GM15510 (cell line): ENCODE measurements around the gene ANKRD13A.
A peak's percentile ranks its signal among the peaks of the same experiment; 100 is the strongest.

Experiments used
- POLR2A ChIP-seq: IDR thresholded peaks from 3 replicates; pipeline ENCODE4 v1.6.1; 2011; ENCODE audit warnings: borderline replicate concordance; ENCODE audit not compliant: insufficient read length; ENCODE audit errors: extremely low read depth

Gene ANKRD13A

DNA sequence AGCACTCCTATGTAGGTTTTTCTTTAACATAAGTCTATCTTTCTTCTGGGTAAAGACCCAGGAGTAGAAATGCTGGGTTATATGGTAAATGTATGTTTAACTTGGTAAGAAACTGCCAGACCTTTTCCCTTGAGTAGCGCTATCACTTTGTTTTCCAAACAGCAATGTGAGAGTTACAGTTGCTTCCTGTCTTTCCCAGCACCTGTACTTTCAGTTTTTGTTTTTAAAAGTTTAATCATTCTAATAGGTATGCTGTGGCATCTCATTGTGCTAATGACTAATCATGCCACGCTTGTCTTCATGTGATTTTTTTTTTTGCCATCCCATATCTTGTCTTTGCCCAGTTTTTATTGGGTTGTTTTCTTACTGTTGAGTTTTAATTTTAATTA, 31.2 kb upstream of the ANKRD13A start:
- no peak for TF ChIP-seq POLR2A

DNA sequence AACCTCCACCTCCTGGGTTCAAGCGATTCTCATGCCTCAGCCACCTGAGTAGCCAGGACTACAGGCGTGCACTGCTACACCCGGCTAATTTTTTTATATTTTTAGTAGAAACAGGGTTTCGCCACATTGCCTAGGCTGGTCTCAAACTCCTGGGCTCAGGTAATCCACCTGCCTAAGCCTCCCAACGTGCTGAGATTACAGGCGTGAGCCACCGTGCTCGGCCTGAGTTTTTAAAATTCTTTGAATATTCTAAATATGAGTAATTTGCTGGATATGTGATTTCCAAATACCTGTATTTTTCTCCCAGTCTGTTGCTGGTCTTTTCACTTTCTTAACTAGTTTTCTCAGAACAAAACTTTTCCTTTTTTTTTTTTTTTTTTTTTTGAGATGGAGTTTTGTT, 30.4 kb upstream of the ANKRD13A start:
- TF ChIP-seq POLR2A: no peak

DNA sequence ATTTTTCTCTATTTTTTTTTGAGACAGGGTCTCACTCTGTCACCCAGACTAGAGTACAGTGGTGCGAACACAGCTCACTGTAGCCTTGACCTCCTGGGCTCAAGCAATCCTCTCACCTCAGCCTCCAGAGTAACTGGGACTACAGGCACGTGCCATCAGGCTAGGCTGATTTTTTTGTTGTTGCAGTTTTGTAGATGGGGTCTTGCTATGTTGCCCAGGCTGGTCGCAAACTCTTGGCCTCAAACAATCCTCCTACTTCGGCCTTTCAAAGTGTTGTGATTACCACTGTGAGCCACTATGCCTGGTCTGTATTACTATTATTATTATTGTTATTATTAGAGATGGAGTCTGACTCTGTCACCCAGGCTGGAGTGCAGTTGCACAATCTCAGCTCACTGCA, 26.4 kb upstream of the ANKRD13A start:
- no peak for TF ChIP-seq POLR2A

DNA sequence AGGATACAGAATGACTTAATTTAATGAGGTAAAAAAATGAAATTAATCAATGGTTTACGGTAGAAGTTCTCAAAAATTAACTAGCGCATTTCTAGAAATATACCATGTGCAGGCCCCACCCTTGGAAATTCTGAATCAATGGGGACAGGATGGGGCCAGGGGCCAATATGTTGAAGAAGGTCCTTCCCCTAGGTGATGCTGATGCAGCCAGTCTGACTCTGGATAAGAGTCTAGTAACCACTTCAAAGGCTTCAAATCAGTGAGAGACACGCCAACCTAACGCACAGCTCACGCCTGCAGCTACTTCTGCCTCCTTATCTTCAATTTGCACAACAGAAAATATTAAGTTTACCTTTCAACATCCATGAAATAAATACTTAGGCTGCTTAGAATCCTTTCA, 17.9 kb upstream of the ANKRD13A start:
- TF ChIP-seq POLR2A: no peak

DNA sequence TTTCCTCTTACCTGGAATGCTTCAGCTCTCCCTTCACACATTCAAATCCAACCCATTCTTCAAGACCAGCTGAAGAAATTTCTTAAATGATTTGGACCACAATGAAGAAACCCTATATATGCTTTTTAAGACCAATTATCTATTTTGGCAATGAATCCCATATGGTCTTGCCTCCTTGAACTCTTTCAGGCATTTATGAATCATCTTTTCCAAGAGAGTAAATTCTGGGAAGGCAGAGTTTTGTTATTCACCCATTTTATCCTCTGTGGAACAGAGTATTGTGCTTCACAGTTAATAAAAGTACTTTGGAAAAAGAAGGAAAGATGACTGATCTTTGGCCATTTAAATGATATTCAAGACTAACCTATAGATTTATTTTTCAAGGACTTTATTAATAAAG, 17.0 kb upstream of the ANKRD13A start:
- no peak for TF ChIP-seq POLR2A

DNA sequence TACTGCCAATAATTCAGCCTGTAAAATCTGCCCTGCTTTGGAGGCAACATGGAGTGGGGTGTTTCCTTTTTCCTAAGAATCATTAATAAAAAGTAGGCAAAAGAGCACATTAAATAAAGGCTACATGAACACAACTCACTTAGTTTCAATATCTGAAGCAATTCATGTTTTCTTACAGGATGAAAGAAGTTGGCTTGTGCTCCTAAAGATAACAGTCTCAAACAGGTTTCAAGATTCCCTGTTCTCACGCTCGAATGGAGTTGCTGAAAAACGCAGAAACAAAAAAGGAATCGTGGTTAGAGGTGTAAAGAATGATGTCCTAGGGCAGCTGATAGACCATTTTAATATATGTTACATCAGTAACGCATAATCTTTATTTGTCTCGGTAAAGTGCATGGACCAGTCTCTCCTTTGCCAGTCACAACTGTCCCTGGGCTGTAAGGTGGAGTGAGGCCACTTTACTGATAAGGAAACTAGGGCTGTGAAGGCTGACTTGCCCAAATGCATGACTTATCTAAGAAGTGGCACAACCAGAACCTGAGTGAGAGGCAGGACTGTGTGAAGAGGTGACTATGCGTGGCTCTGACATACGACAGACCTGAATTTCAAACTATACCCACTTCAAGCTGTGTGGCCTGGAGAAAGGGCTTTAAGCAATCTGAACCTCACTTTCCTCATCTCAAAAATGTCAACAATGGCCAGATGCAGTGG, 15.6 kb upstream of the ANKRD13A start:
- TF ChIP-seq POLR2A: no peak

DNA sequence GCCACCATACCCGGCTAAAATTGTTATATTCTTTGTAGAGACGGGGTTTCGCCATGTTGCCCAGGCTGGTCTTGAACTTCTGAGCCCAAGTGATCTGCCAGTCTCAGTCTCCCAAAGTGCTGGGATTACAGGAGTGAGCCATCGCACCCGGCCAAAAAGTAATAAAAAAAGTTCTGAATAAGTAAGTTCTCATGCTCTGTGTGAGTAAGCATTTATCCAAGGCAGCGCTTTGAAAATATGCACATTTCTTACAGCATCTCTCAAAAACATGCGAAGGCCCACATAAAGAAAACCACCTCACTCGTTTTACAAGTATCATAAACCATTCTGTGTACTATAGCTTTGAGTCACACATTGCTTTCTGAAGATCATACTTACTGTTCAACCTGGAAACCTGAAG, 11.6 kb upstream of the ANKRD13A start:
- no peak for TF ChIP-seq POLR2A

DNA sequence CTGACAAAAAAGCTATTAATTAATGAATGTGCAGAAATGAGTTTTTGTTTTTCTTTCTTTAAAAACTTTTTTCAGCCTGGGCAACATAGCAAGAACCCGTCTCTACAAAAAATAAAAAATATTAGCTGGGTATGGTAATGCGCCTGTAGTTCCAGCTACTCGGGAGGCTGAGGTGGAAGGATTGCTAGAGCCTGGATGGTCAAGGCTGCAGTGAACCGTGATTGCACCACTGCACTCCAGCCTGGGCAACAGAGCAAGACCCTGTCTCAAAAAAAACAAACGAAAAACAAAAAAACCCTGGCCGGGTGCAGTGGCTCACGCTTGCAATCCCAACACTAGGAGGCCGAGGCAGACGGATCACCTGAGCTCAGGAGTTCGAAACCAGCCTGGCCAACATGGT, 11.0 kb upstream of the ANKRD13A start:
- TF ChIP-seq POLR2A: no peak

DNA sequence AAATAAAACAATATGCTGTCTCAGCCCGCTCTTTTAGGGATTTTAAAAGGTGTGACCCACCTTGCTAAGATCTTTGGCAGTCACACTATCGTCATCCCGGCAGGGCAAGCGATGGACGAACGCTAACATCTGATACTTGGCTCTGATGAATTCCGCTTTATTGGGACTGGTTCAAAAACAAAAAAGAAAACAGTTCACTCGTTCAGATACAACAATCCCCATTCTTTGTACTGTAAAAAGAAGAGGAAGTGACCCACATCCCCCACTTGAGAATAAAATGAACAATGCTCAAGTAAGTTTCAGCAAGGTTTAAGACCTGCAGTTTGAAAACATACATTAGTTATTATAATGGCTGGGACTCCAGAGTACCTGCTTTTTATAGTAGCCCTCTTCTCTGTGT, 10.3 kb upstream of the ANKRD13A start:
- no peak for TF ChIP-seq POLR2A

DNA sequence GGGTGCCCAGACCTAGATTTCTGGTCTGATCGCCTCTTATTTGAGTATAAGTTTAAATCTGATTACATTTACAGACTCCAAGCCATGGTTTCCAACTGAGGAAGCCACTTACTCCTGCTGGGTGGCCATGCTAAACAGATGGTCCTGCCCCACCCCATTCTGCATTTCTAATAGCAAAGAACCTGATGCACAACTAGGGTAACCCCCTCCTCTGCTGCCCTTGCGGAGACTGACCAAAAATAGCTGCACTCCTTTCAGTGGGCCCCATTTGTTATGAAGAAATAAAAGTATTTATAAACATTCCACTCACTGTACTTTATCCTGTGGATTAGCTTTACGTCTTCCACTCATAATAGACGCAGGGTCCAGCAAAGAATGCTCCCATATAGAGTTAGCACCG, 9.8 kb upstream of the ANKRD13A start:
- no peak for TF ChIP-seq POLR2A

DNA sequence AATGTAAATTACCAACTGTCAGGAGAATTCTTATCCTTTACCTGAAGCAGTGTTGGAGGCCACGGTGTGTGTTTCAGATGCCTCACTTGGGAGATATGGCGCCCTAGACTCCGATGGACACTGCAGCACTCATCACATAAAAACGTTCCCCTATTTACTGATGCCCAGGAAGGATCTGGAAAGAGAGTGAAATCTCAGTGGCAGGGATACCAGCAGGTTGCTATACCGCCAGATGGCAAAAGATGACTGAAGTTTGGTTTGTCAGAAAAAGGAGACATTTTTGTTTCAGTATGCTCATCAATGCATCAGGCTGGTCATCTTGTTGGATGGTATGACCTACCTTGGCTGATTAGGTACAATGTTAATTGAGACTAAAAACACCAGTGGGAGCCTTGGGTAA, 7.6 kb upstream of the ANKRD13A start:
- no peak for TF ChIP-seq POLR2A

DNA sequence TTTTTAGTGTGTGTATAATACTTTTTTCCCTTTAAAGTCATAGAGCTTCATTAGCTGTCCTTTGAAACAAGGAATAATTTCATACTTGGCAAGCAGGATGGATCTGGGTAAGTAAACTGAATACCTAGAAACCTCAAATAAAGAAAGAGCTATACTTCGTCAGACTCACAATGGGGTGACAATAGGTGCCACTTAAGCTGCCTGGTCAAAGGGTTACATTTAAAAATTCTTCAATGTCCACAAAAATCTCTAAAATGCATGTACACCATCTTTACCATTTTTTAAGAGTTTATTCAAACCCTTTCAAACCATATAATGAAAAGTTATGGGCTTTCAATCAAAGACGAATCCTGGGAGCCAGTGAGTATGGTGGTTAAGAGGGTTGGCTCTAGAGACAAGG, 6.1 kb upstream of the ANKRD13A start:
- TF ChIP-seq POLR2A: no peak

DNA sequence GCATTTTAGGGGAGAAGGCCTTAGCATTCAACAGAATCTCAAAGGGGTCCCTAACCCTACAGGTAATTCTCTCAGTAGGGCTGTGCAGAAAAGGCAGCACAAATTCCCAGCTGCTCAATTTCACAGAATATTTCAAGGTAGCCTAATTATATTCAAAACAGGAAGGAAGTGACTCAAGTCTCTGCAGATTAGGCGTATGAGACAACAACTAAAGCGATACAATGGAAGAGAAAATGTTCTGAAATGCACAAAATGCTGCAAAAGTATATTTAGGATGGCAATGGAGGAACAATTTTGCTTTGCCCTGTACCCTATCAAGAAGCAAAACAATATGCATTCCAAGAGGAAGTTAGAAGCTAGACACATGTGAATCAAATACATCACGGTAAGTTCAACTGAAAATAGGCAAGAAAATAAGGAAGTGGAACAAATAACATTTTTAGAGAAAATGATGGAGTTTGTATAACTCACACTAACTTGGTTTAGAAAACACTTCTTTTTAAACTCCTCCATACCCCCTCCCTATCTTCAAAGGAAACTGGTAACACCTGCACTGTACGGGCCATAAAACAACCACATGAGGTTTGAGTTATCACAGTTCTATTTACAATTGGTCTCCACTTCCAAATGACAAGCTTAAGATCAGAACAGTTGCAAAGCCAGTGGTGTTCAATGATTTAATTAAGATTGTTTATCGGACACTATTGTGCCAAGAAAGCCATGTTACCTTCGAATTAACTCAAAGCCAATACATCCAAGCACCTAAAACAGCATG, 4.6 kb upstream of the ANKRD13A start:
- no peak for TF ChIP-seq POLR2A

DNA sequence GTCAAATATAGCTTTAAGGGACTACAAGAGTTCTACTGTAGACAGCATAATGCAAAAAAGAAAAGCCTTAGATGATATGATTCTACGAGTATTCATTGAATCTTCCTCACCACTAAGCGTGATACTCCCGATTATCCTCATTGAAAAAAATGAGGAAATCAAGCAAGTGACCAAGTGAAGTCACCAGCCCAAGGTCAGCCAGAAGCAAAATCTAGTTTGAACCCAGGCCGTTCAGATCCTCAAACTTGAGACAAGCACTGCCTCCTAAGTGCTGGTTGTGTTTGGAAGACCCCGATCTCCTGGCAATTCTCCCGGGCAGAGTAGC, 3.9 kb upstream of the ANKRD13A start:
- no peak for TF ChIP-seq POLR2A

DNA sequence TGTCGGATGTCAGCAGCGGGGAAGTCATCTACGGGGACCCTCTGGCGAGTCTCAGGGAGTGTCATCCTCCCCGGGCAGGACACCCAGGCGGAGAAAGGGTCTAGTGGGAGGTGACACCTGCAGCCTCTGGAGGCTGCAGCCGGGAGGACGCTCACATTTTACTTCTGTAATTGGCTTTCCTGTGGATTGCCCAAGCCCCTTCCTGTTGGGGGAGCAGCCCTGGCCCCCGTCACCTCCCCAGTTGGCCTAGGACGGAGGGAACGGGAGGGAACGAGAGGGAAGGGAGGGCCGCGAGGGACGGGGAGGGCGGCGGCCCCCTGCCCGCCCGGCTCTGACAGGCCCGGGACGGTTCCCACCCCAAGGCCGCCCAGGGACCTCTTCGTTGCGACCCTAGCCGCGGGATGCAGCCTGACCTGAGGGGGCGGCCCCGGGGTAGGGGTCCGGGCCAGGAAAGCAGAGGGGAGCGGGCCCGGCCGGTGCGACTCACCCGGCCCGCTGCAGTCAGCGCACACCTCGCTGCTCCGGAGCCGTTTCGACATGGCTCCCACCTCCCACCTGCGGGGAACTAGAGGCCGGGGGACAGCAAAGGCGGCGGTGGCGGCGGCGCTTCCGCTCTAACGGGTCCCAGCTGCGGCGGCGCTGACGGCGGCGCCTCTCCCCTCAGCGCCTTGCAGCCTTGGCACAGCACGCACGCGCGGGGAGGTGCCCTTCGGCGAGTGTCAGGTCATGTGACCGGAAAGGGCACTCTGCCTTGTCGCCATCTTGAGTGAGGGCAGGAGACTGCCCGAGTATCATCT, 3.3 kb upstream of the ANKRD13A start, which contains the start of gene GIT2:
Gene GIT2 (minus strand): TSS at position 683 of the 797 bp plus-strand sequence. CDS start 144 bp downstream, at position 539.
- peak; percentile 88 for TF ChIP-seq POLR2A

DNA sequence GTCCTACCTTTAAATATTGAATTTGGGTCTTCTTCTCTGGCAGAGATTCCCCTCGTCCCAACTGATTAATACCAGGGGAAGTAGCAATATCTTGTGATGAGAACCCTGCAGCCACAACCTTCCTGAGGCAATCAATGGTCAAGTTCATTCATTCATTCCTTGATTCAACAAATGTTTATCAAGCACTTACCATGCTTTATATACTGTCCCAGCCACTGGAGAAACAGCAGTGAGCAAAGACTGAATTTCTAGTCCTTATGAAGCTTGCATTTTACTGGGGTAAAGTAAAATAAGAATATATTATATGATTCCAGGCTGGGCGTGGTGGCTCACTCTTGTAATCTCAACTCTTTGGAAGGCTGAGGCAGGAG, 2.8 kb upstream of the ANKRD13A start:
- TF ChIP-seq POLR2A: no peak

DNA sequence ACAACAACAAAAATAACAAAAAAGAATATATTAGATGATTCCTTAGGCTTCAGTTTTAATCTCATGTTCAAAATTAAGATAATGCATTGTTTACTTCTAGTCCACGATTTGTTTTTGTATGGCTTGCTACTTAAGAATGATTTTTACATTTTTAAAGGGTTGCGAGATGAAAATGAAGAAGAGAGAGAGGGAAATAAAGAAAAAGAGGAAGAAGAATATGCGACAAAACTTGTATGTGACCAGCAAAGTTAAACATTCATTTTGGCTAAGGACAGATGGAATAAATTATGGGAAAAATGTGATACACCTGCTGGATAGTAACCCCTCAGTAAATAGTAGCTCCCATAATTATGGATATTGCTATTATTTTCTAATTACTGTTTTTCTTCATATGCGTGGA, 1.8 kb upstream of the ANKRD13A start:
- TF ChIP-seq POLR2A: no peak
